NCI-H2081 treated with DMSO at 0.1 percent for 48 hours (cell line): ENCODE data around the gene NACC1.
A peak's percentile ranks its signal among the peaks of the same experiment; 100 is the strongest.
"Not testable (repeated sequence)": the region's sequence is repeated elsewhere in the genome, so short reads cannot be mapped to it uniquely, and the experiment has no call there.

Source experiments
- DNase-seq: peaks from one replicate; lab custom pipeline; 2025; lab: John Stamatoyannopoulos, UW

Gene NACC1

GRCh38 chr19:13146763-13147563 lies 28.9 kb downstream of the NACC1 start:
- no peak for DNase-seq

DNA sequence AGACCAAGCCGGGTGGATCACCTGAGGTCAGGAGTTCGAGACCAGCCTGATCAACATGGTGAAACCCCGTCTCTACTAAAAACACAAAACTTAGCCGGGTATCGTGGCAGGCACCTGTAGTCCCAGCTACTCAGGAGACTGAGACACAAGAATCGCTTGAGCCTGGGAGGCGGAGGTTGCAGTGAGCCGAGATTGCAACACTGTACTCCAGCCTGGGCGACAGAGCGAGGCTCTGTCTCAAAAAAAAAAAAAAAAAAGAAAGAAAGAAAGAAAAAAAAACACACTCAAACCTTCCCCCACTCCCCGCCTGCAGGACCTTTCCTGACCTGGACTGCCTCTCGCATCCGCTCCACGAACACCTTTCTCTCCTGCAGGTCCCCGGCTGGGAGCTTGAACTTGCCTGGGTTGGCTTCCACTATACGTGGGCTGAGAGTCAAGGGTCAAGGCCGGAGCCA lies 31.1 kb downstream of the NACC1 start:
- not testable (repeated sequence) for DNase-seq

- DNase-seq: no peak
Measured at GRCh38 chr19:13149628-13150186, 31.6 kb downstream of the NACC1 start.

GRCh38 chr19:13150187-13150930 lies 32.3 kb downstream of the NACC1 start, which contains the start of the genes IER2 and STX10:
Gene IER2, plus strand, starts transcription at chr19:13150411. Its CDS starts 2,776 bp downstream, at chr19:13153187.
Gene STX10, minus strand, starts transcription at chr19:13150375. Its CDS starts 202 bp downstream, at chr19:13150173.
- peak; percentile 75 for DNase-seq

GRCh38 chr19:13150931-13151604 lies 33.0 kb downstream of the NACC1 start:
- no peak for DNase-seq

- peak; percentile 83 for DNase-seq
Measured at GRCh38 chr19:13151605-13152355, 33.7 kb downstream of the NACC1 start.

DNA sequence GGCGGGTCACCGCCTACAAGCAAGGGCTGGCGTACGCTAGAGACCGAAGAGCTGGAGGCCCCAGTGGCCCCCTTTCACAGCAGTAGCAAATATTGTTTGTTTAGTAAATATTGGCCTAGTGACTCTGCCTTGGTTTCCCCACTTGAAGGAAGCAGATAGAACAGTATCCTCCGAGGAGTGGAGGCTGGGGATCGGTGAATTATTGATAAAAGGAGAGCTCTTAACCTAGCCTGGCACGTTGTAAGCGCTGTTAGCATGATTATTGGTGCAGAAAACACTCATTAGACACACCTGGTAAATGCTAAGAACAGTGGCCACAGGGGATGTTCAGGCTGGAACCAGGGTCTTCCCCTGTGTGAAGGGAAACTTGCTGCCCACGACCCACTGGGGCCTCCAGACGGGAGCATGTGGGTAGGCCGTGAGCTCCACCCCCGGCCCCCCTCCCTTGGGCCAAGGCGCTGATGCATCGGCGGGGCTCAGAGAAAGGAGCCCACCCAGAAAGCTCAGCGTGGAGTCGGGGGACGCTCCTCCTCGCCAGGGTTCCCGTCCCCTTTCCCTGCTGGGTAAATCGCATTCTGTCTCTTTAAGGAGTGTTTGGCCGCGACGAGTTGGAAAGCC lies 34.4 kb downstream of the NACC1 start:
- DNase-seq: no peak

- DNase-seq: peak; percentile 55
Measured at GRCh38 chr19:13152974-13153568, 35.0 kb downstream of the NACC1 start.

GRCh38 chr19:13153569-13154240 lies 35.6 kb downstream of the NACC1 start:
- no peak for DNase-seq

DNA sequence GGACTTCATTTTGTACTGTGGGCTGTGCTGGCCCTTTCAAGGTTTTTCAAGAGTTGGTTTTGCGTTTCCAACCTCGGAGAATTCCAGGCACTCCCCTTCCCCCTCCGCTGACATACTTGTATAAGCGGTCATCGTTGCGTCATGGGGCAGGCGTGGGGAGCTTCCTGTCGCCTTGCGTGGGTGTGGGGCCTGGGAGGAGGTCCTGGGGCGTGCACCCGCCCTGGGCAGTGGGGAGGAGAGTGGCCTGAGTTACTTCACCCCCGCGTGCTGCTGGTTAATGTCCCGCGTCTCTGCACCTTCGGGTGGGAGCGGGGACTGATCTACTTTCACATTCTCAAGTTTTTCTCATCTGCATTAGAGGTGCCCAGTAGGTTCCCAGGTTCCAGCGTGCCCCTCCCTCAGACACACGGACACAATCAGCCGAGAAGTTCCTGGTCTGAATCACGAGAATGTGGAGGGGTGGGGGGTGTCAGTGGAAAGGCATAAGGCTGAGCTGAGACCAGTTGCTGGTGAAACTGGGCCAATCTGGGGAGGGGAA lies 36.2 kb downstream of the NACC1 start:
- DNase-seq: no peak

DNA sequence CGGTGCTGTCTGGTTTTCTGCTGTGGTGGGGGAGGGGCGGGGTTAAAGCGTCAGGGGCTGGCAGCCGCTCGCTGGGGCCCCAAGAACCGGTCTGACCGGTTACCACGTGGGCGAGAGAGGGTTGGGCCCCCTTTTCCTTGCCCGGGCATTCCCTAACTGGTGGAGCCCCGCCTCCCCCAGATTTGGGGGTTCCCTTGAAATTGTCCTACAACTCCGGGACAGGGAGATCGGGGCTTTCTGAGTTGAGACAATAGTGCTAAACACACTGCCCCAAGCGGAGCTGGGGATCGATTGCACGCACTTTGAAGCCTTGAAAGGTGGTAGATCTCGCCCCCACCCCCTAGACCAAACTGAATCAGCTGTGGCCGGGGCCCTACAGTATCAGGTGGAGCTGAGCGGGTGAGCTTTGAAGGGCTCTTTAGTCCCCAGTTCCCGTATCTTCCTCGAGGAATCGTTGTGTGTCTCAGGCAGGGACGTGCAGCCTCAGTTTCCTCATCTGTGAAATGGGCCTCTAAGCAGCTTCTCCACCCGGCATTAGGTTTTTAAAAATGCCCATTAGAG lies 36.9 kb downstream of the NACC1 start:
- DNase-seq: no peak

DNA sequence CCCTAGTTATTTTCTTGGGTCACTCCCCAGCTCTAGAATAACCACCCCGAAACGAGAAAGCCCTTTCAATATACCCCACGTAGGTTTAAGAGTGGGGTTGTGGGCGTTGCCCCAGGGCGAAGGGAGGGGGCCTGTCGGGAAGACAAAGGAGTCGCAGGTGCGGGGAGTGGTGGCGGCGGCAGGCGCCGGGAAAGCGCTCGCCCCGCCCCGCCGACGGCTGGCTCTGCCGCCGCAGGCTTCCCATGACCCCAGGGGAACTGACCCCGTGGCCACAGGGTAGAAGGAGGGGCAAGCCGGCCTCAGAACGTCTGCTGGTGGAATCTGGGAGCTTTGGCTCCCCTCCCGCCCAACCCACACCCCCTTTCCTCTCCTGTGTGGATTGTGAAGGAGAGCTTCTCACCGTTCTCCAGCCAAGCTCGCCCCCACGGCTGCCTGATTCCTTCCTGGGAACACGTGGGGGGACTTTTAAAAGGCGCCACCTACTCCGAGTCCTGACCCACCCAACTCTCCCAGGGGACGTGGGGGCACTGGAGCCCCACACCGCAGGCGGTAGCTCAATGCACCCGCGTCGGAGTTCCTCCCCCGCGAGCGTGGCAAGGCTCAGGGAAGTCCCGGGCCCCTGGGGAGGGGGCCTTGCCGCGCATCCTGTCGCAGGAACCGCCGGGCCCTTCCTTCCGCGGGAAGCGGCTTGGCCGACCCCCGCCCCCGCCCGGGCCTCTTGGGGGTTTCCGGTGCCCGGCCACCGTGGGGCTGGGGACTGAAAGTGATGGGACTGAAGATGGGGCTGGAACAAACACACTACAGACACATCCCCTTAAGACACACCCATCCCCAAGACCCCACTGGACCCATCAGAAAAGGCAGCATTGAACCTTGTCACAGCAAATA lies 37.7 kb downstream of the NACC1 start:
- no peak for DNase-seq

DNA sequence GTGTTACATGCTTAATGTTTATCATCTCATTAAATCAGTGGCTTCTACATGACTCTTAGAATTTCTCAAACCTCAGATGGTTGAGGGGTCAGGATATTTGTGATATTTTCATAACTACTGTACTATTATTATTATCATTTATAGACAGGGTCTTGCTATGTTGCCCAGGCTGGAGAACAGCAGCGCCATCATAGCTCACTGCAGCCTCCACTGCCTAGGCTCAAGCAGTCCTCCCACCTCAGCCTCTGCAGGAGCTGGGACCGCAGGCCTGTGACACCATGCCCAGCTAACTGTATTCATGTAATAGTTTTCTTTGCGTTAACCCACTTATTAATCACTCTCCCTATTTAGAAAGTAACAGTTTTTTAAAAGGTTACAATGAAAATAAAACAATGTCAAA lies 41.6 kb downstream of the NACC1 start:
- no peak for DNase-seq

DNA sequence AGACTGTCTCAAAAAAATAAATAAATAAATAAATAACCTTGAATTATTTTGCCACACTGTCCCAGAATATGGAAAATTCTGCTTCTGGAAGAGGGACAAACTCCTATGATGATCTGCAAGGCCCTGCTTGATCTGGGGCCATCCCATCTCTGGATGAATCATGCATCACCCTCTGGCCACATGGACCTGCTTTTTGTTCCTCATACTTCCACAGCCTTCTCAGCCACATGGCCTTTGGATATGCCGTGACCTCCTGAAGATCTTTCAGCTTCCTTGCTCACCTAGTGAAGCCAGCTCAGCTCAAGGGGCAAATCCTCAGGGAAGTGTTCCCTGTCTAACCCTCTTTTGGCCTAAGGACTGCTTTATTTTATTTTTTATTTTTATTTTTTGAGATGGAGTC lies 42.5 kb downstream of the NACC1 start:
- DNase-seq: no peak

GRCh38 chr19:13162724-13163608 lies 44.9 kb downstream of the NACC1 start:
- DNase-seq: peak; percentile 33

DNA sequence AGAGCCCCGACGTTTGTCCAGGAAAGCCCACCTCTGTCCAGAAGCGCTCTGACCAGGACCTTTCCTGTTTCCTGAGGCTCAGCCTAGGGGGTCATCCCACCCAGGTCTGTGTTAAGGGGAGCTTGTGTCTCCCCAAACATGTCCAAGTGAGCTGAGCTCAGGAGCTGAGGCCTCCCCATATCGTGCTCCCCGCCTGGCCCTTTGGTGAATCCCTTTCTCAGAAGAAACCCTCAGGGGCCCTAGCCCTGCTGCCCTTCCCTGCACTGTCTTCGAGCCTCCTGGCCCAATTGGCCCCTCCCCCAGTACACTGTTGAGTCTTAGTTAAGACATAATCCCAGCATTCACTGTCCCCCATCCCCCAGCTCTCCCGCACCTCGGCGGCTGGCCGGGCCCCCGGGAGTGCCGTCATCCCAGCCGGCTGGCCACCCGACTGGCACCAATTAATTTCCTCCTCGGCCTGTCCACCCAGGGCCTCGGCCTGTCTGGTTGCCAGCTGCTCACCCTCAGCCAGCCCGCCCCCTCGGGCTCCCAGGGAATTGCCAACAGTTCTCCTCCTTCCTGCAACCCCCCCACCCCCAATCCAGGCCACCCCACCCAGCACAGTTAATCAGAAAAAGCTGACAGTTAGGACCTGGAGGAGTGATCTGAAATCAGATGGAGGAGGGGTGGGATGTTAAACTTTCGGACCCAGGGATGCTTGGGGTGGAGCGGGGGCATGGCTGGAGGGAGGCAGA lies 45.7 kb downstream of the NACC1 start:
- DNase-seq: no peak
